Measurements from ENCODE around the gene CAPN15. TPM values are rescaled to one million over a fixed set of nuclear protein-coding genes. Genes with fewer than 3 reads are reported as not detected.
A peak's percentile ranks its signal among the peaks of the same experiment; 100 is the strongest.

CAPN15 gene
- total and polyA plus RNA-seq, 2 of the 4 experiments (the other 2 are of a cell fraction) = 9.3 to 24.3 TPM

DNA sequence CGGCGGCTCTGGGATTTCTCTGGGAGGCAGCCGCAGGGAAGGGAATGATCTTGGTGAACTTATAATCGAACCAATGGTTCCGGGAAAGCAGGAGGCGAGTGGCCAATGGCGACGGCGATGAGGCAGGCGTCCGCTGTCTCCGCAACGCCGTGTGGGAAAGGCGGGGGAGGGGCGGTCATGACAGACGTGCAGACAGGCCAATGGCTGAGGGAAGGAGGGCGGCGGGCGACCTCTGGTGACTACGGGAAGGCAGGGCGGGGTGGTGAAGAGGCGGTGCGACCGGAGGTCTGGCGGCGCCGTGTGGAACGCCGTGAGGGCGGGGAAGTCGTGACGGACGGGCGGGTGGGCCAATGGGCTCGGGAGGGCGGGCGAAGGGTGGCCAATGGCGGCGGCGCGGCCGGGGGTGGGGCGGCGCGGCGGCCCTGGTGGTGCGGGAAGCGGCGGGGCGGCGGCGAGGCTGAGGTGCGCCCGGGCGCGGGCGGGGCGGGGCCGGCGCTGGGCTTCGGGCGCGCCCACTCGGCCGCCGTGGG, 62.2 kb downstream of the CAPN15 start, which contains the start of gene RAB40C (continued):
- TF ChIP-seq CHD1 (IDR thresholded peaks at IDR 0.05; ENCODE audit: low read depth, low read length) = no peak
- 0 out of 2 replicates have a peak, but pooled peaks have one; percentile 16 for TF ChIP-seq POLR2A (IDR thresholded peaks at IDR 0.05; ENCODE audit: low read depth, low read length)

DNA sequence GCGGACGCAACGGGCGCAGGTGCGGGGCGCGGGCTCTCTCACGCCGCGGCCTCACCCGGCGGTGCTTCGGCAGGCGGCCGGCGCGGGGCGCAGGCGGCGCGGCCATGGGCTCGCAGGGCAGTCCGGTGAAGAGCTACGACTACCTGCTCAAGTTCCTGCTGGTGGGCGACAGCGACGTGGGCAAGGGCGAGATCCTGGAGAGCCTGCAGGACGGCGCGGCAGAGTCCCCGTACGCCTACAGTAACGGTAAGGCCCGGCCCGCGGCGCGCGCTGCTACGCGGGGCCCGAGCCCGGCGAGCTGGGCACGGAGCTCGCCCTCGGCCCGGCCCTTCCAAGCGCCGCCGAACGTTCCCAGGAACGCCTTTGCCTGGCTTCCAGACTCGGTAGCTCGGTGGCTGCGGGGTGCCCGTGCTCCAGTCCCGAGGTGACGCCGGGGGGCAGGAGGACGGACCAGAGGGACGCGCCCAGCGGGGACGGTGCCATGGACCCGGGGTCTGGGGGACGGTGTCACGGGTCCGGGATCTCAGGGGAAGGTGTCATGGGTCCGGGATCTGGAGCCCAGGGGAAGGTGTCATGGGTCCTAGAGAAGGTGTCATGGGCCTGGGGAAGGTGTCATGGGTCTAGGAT, 62.8 kb downstream of the CAPN15 start:
- ChIA-PET POLR2A (ENCODE audit: unreplicated experiment) (no interaction called here), CTCF (interaction anchor here (0.8 kb wide), 1 partner anchor 11 kb away, joined by 3 read pairs; no protein-coding TSS in a partner anchor)
- Histone ChIP-seq H4K20me1 (ENCODE audit: insufficient read depth, low read length) (peaks cover 52% of the 10 kb centered on the region), H3K9me3 (ENCODE audit: control insufficient read depth, insufficient read depth, low read length) (no peaks in the 10 kb centered on the region), H3K4me1 (ENCODE audit: control insufficient read depth, insufficient read depth, low read length) (peaks cover 18% of the 10 kb centered on the region), H3K14ac (replicated peaks; ENCODE audit: low read depth, low read length) (peak overlapping the region; percentile 76), H2BK20ac (ENCODE audit: low read depth, low read length) (no peak overlapping the region), H2AK5ac (ENCODE audit: low read depth, low read length) (peak overlapping the region; percentile 67), H3K27ac (ENCODE audit: insufficient read depth, low read length) (peak overlapping the region; percentile 38), H3K4me2 (ENCODE audit: low read depth, low read length) (peak overlapping the region; percentile 95), H3K9ac (ENCODE audit: low read depth, low read length) (peak overlapping the region; percentile 74), H3K18ac (ENCODE audit: low read depth, low read length) (no peak overlapping the region), H3K36me3 (ENCODE audit: control insufficient read depth, insufficient read depth, low read length) (0 out of 2 replicates have a peak, but pooled peaks cover 2% of the 10 kb centered on the region), H4K5ac (ENCODE audit: low read depth, low read length) (no peak overlapping the region), H3K4ac (ENCODE audit: low read depth, low read length) (peak overlapping the region; percentile 82), H2BK15ac (ENCODE audit: low read depth, low read length) (no peak overlapping the region), H3K4me3 (ENCODE audit: insufficient read depth, low read depth, low read length) (peak overlapping the region; percentile 98), H3K23ac (ENCODE audit: low read depth, low read length) (peak overlapping the region; percentile 92), H3K56ac (ENCODE audit: extremely low read depth, insufficient read depth, low read length) (peak overlapping the region; percentile 31; the same call in 1 of the 2 replicates), H3K9me1 (ENCODE audit: insufficient read depth, low read length) (peaks cover 17% of the 10 kb centered on the region; the same call in 1 of the 2 replicates), H2AFZ (replicated peaks; ENCODE audit: low read length, poor library complexity) (peak overlapping the region; percentile 94), H2BK120ac (ENCODE audit: low read depth, low read length) (no peak overlapping the region; the same call in 1 of the 2 replicates), H3K79me1 (ENCODE audit: low read depth in 1 of 2, low read length in 2 of 2) (peaks cover 25 to 77% of the 10 kb centered on the region in 2 experiments; a peak in 3 of 4 replicates), H4K8ac (ENCODE audit: low read depth in 2 of 2, low read length in 2 of 2) (peak overlapping the region; percentile 28 to 69; a peak in 2 of 4 replicates), H4K91ac (ENCODE audit: insufficient read depth, low read depth, low read length) (peak overlapping the region; percentile 87), H2BK5ac (ENCODE audit: low read depth, low read length, poor library complexity, severe bottlenecking) (peak overlapping the region; percentile 64), H2AK9ac (replicated peaks; ENCODE audit: low read depth, low read length, poor library complexity) (peak overlapping the region; percentile 95), H3K27me3 (ENCODE audit: control insufficient read depth, insufficient read depth, low read length) (no peaks in the 10 kb centered on the region)
- BruUV-seq (replicated peaks) = no TSS peak
- dilution Hi-C loops (cut with HindIII; ENCODE audit: low sequenced_read_pairs, unreplicated experiment) = no loop called here
- in situ Hi-C loops (cut with MboI; ENCODE audit: low sequenced_read_pairs) = no loop called here
- peak; percentile 10 for ATAC-seq (ENCODE audit: low read depth)
- intact Hi-C loops (cut with micrococcal nuclease) = no loop called here
- peak; percentile 47 for DNase-seq
- TF ChIP-seq RAD21 (IDR thresholded peaks at IDR 0.05; ENCODE audit: low read length) (no peak), MXI1 (IDR thresholded peaks at IDR 0.05; ENCODE audit: borderline replicate concordance, low read depth, low read length) (peak; percentile 48; the same call in 1 of the 2 replicates), NFE2L2 (IDR thresholded peaks at IDR 0.05; ENCODE audit: low read depth, low read length) (no peak), POLR2A (IDR thresholded peaks at IDR 0.05; ENCODE audit: low read depth, low read length) (no peak), CEBPB (IDR thresholded peaks at IDR 0.05; ENCODE audit: low read depth, low read length) (no peak), MAFK (IDR thresholded peaks at IDR 0.05; ENCODE audit: low read depth, low read length) (no peak), SMC3 (IDR thresholded peaks at IDR 0.05; ENCODE audit: low read depth, low read length) (no peak), FOS (IDR thresholded peaks at IDR 0.05; ENCODE audit: low read depth, low read length) (peak; percentile 24; the same call in 1 of the 2 replicates), CHD1 (IDR thresholded peaks at IDR 0.05; ENCODE audit: low read depth, low read length) (no peak), RCOR1 (IDR thresholded peaks at IDR 0.05; ENCODE audit: insufficient replicate concordance, low read length) (no peak), MAZ (IDR thresholded peaks at IDR 0.05; ENCODE audit: borderline replicate concordance, low read depth, low read length) (0 out of 2 replicates have a peak, but pooled peaks have one; percentile 18), BHLHE40 (IDR thresholded peaks at IDR 0.05; ENCODE audit: low read depth, low read length) (no peak)
- TF ChIP-seq, protein P1, sequence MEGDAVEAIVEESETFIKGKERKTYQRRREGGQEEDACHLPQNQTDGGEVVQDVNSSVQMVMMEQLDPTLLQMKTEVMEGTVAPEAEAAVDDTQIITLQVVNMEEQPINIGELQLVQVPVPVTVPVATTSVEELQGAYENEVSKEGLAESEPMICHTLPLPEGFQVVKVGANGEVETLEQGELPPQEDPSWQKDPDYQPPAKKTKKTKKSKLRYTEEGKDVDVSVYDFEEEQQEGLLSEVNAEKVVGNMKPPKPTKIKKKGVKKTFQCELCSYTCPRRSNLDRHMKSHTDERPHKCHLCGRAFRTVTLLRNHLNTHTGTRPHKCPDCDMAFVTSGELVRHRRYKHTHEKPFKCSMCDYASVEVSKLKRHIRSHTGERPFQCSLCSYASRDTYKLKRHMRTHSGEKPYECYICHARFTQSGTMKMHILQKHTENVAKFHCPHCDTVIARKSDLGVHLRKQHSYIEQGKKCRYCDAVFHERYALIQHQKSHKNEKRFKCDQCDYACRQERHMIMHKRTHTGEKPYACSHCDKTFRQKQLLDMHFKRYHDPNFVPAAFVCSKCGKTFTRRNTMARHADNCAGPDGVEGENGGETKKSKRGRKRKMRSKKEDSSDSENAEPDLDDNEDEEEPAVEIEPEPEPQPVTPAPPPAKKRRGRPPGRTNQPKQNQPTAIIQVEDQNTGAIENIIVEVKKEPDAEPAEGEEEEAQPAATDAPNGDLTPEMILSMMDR (conservative IDR thresholded peaks at IDR 0.05; ENCODE audit: low read depth, low read length) = peak; percentile 10; the same call in 1 of the 2 replicates
- WGBS, 2 experiments (ENCODE audit: extremely low coverage in 2 of 2, insufficient read length in 1 of 2) = 1% methylated on average over 65 of the region's 71 CpGs; no CpG with 5 or more reads in 1 of the 2 experiments

All from IMR-90 (cell line).